GM12878 (cell line): ENCODE measurements around the gene UGT3A2. TPM values are rescaled to one million over a fixed set of nuclear protein-coding genes. Genes with fewer than 3 reads are reported as not detected.

Source experiments
- ATAC-seq: fragments of 200-7000 bp; cut with Tn5 transposase; 3 replicates; pipeline ENCODE4 v1.9.1; 2020; ENCODE audit warnings: mild to moderate bottlenecking, moderate library complexity
- BruUV-seq: library from RNA; stranded (reverse); fragments of 400-500 nt; replicated peaks from 2 replicates; lab custom pipeline; 2021; lab: Mats Ljungman, UMichigan
- CTCF ChIA-PET: fragments of 300-600 bp; sonication (Branson Sonifier 250); formaldehyde crosslinking; extraction: SDS; loops from one replicate; lab custom pipeline; 2021; ENCODE audit warnings: inconsistent platforms; lab: Yijun Ruan, JAX
- POLR2A ChIA-PET: fragments of 350-600 bp; formaldehyde crosslinking; extraction: SDS; loops from one replicate; lab custom pipeline; 2021; ENCODE audit warnings: inconsistent platforms; lab: Charles Lee
- RAD21 ChIA-PET: fragments of 300-600 bp; sonication (Branson Sonifier 250); formaldehyde crosslinking; loops from one replicate; lab custom pipeline; 2023; ENCODE audit warnings: antibody characterized with exemption; ENCODE audit not compliant: unreplicated experiment; lab: Charles Lee
- SMC1A ChIA-PET: fragments of 300-600 bp; sonication (Branson Sonifier 250); formaldehyde crosslinking; loops from one replicate; lab custom pipeline; 2023; ENCODE audit not compliant: unreplicated experiment, uncharacterized antibody; lab: Charles Lee
- DNase-seq: peaks from one replicate; pipeline ENCODE4 v3.0.0-alpha.2; 2011; ENCODE audit warnings: low read depth, low spot score
- FAIRE-seq: peaks from 3 replicates; lab custom pipeline; 2011; peaks lifted over from hg19 to GRCh38; lab: Jason Lieb, UNC
- H2AFZ ChIP-seq: 2 replicates; pipeline ENCODE4 v1.6.0; 2011; ENCODE audit warnings: low read depth, low read length, control low read depth; ENCODE audit not compliant: control insufficient read depth
- H3K27ac ChIP-seq: 2 replicates; pipeline ENCODE4 v1.5.1; 2011; ENCODE audit warnings: control low read depth; ENCODE audit not compliant: control insufficient read depth, insufficient read depth
- H3K27me3 ChIP-seq, 2 experiments: replicated peaks in 1 of 2; 2 replicates each; pipeline versions ENCODE4 v1.6.0 to v1.6.1; 2011; ENCODE audit warnings: low read length in 1 of 2; ENCODE audit not compliant: control insufficient read depth in 2 of 2, insufficient read depth in 2 of 2
- H3K36me3 ChIP-seq, 2 experiments: 2 replicates each; pipeline ENCODE4 v1.5.1; 2011; ENCODE audit warnings: low read length in 1 of 2; ENCODE audit not compliant: control insufficient read depth in 2 of 2, insufficient read depth in 2 of 2
- H3K4me1 ChIP-seq: 2 replicates; pipeline ENCODE4 v1.6.1; 2011; ENCODE audit warnings: mild to moderate bottlenecking, low read length, moderate library complexity, mixed read lengths; ENCODE audit not compliant: control insufficient read depth, insufficient read depth
- H3K4me2 ChIP-seq: 2 replicates; pipeline ENCODE4 v1.6.0; 2011; ENCODE audit warnings: control low read depth; ENCODE audit not compliant: control insufficient read depth, insufficient read depth
- H3K4me3 ChIP-seq: fragments of 200-600 bp; sonication (generic); 2 replicates; pipeline ENCODE4 v1.5.1; 2016
- H3K79me2 ChIP-seq: 2 replicates; pipeline ENCODE4 v1.6.0; 2011; ENCODE audit warnings: low read length; ENCODE audit not compliant: control insufficient read depth, insufficient read depth
- H3K9ac ChIP-seq: 2 replicates; pipeline ENCODE4 v1.8.0; 2011; ENCODE audit warnings: low read length, control low read depth, mixed read lengths; ENCODE audit not compliant: control insufficient read depth, insufficient read depth
- H3K9me3 ChIP-seq: replicated peaks from 3 replicates; pipeline ENCODE4 v1.5.1; 2011; ENCODE audit warnings: mild to moderate bottlenecking, low read length; ENCODE audit not compliant: control insufficient read depth, insufficient read depth
- H4K20me1 ChIP-seq: 2 replicates; pipeline ENCODE4 v1.6.0; 2011; ENCODE audit not compliant: control insufficient read depth, insufficient read depth
- RAD21 ChIP-seq: IDR thresholded peaks from 2 replicates; pipeline ENCODE4 v1.6.1; 2011; ENCODE audit warnings: mild to moderate bottlenecking, low read depth, low read length, moderate library complexity; ENCODE audit not compliant: insufficient read depth
- RB1 ChIP-seq: fragments of 450-650 bp; formaldehyde crosslinking; IDR thresholded peaks from 2 replicates; pipeline ENCODE4 v1.6.1; 2017; ENCODE audit warnings: mild to moderate bottlenecking, borderline replicate concordance
- SMC3 ChIP-seq: IDR thresholded peaks from 2 replicates; pipeline ENCODE4 v1.6.1; 2011; ENCODE audit warnings: low read length, improper control_type of control experiment, borderline replicate concordance
- SREBF2 ChIP-seq: IDR thresholded peaks from 2 replicates; pipeline ENCODE4 v1.6.1; 2012; ENCODE audit warnings: mild to moderate bottlenecking, low read length
- WGBS: methylation state at CpG from one replicate; pipeline ENCODE4 v1.1.6; 2016; ENCODE audit warnings: low lambda C conversion rate; ENCODE audit not compliant: insufficient replicate concordance, insufficient coverage; ENCODE audit errors: missing lambda C conversion rate; 5-methylcytosine and 5-hydroxymethylcytosine counted together
- in situ Hi-C: fragments of 300-500 bp; cut with MboI; formaldehyde crosslinking; loops from 9 replicates; pipeline ENCODE4 v1.14.3; 2018; ENCODE audit warnings: mixed read lengths
- intact Hi-C: fragments of 100-400 bp; cut with micrococcal nuclease; formaldehyde crosslinking; loops from one replicate; pipeline ENCODE4 v1.14.2; 2022; ENCODE audit not compliant: unreplicated experiment
- polyA plus RNA-seq, 11 experiments: library from polyadenylated mRNA; depleted of rRNA in 4 of 11; unstranded in 6 of 11; stranded (reverse) in 5 of 11; fragments of >200 nt; fragmentation: Nextera tagmentation in 4 of 11; fragmentation: Illumina TruSeq in 1 of 11; extraction: Ambion mirVana in 4 of 11; extraction: Trizol in 1 of 11; gene quantifications; 1 replicate in 1 of 11; 2 replicates in 10 of 11; pipeline versions ENCODE4 v1.2.1 to v1.2.3, GENCODE V29; 2011 to 2016; ENCODE audit warnings: inconsistent platforms in 2 of 11, missing spikeins in 2 of 11, low read depth in 1 of 11
- total RNA-seq, 4 experiments: library from RNA; depleted of rRNA in 3 of 4; stranded (reverse); fragments of >200 nt in 3 of 4; fragmentation: Illumina TruSeq in 1 of 4; extraction: Trizol in 1 of 4; gene quantifications; 2 replicates each; pipeline versions ENCODE4 v1.2.1 to v1.2.3, GENCODE V29; 2013 to 2021
- TF ChIP-seq, protein P1 (sequence below), 3 experiments: IDR thresholded peaks in 2 of 3; conservative IDR thresholded peaks in 1 of 3; 2 replicates each; pipeline ENCODE4 v1.5.1; 2011; ENCODE audit warnings: low read depth in 3 of 3, low read length in 3 of 3, mild to moderate bottlenecking in 3 of 3, control low read depth in 2 of 3, moderate library complexity in 2 of 3, inconsistent platforms in 1 of 3, mixed read lengths in 1 of 3; ENCODE audit not compliant: control insufficient read depth in 2 of 3, insufficient read depth in 1 of 3; ENCODE audit errors: extremely low read depth in 1 of 3
- TF ChIP-seq, protein P2 (sequence below): IDR thresholded peaks from 2 replicates; pipeline ENCODE4 v1.6.1; 2012; ENCODE audit warnings: low read depth, low read length, improper control_type of control experiment
- TF ChIP-seq, protein P3 (sequence below): IDR thresholded peaks from 2 replicates; pipeline ENCODE4 v1.6.1; 2011; ENCODE audit warnings: low read depth, mild to moderate bottlenecking, low read length, moderate library complexity, borderline replicate concordance; ENCODE audit errors: extremely low read depth

The UGT3A2 gene
- total and polyA plus RNA-seq, 10 of the 15 experiments (the other 5 are each of a cell fraction or from before 2014, with no cell fraction given) = 0.02 to 0.50 (median 0.09) TPM; not detected in 7

DNA sequence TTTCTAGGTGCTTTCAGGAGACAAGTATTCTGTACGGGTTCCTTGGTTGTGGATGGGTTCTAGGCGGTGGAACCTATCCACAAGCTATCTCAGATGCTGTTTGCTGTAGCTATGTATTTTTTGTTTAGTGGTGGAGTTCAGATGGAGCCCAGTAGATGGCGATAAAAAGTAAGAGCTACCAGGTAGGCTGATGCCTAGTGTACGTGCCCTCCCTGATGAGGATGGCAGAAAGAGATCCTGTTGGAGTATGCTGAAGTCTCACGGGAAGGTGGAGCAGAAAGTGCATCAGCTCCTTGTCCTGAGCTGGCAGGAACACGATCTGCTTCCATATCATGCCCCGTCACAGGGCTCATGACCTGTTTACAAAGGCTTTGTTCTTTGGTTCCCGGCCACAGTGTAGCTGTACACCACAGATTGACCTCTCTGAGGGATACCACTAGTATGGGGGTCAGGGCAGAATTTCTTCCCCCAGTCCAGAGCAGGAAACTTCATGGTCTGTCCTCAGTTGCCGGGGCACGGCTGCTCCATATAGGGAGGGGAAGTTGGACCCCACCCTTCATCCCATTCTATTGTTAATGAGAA lies 12.6 kb upstream of the UGT3A2 start:
- ATAC-seq = peak; percentile 99
- Histone ChIP-seq H3K27ac (no peak overlapping the region), H3K27me3 (no peaks in the 10 kb centered on the region), H3K4me3 (no peak overlapping the region), H3K9me3 (no peaks in the 10 kb centered on the region), H3K36me3 (no peaks in the 10 kb centered on the region), H3K9ac (no peak overlapping the region), H3K79me2 (no peaks in the 10 kb centered on the region), H4K20me1 (no peaks in the 10 kb centered on the region), H3K4me1 (no peaks in the 10 kb centered on the region), H2AFZ (peak overlapping the region; percentile 59), H3K4me2 (no peak overlapping the region)
- ChIA-PET RAD21 (interaction anchor here (0.6 to 2.4 kb wide), 21 partner anchors 10 to 613 kb away, joined by 3 to 18 read pairs (median 4); partner anchors contain the start of genes LMBRD2, NADK2 and SKP2), POLR2A (interaction anchor here (0.5 to 1.1 kb wide), 3 partner anchors 11 to 77 kb away, joined by 3 read pairs; no protein-coding TSS in a partner anchor), CTCF (interaction anchor here (0.6 to 7.2 kb wide), 68 partner anchors 9 to 620 kb away, joined by 3 to 83 read pairs (median 4); partner anchors contain the start of genes LMBRD2, NADK2, RANBP3L and SKP2), SMC1A (interaction anchor here (0.6 to 2.6 kb wide), 28 partner anchors 10 to 555 kb away, joined by 3 to 24 read pairs (median 4); partner anchors contain the start of genes LMBRD2 and NADK2)
- DNase-seq = peak; percentile 11
- 35% methylated on average over 10 of the region's 10 CpGs for WGBS
- TF ChIP-seq, protein P1, sequence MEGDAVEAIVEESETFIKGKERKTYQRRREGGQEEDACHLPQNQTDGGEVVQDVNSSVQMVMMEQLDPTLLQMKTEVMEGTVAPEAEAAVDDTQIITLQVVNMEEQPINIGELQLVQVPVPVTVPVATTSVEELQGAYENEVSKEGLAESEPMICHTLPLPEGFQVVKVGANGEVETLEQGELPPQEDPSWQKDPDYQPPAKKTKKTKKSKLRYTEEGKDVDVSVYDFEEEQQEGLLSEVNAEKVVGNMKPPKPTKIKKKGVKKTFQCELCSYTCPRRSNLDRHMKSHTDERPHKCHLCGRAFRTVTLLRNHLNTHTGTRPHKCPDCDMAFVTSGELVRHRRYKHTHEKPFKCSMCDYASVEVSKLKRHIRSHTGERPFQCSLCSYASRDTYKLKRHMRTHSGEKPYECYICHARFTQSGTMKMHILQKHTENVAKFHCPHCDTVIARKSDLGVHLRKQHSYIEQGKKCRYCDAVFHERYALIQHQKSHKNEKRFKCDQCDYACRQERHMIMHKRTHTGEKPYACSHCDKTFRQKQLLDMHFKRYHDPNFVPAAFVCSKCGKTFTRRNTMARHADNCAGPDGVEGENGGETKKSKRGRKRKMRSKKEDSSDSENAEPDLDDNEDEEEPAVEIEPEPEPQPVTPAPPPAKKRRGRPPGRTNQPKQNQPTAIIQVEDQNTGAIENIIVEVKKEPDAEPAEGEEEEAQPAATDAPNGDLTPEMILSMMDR (IDR thresholded peaks at IDR 0.05 in 2 of 3, conservative IDR thresholded peaks at IDR 0.05 in 1 of 3; ENCODE audit: control insufficient read depth in 2 of 3, extremely low read depth in 1 of 3, insufficient read depth in 1 of 3, low read depth in 3 of 3, low read length in 3 of 3) = peak; percentile 63 to 80 (median 70)
- TF ChIP-seq, protein P2, sequence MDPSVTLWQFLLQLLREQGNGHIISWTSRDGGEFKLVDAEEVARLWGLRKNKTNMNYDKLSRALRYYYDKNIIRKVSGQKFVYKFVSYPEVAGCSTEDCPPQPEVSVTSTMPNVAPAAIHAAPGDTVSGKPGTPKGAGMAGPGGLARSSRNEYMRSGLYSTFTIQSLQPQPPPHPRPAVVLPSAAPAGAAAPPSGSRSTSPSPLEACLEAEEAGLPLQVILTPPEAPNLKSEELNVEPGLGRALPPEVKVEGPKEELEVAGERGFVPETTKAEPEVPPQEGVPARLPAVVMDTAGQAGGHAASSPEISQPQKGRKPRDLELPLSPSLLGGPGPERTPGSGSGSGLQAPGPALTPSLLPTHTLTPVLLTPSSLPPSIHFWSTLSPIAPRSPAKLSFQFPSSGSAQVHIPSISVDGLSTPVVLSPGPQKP = no peak
- TF ChIP-seq RB1 (no peak), SMC3 (peak; percentile 41; the same call in 1 of the 2 replicates), SREBF2 (no peak), RAD21 (peak; percentile 64)
- TF ChIP-seq, protein P3, sequence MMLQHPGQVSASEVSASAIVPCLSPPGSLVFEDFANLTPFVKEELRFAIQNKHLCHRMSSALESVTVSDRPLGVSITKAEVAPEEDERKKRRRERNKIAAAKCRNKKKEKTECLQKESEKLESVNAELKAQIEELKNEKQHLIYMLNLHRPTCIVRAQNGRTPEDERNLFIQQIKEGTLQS = no peak
- intact Hi-C loops (loop anchor here (1.0 to 5.0 kb wide), 4 partner anchors 100 to 428 kb away; no protein-coding TSS in a partner anchor), in situ Hi-C loops (loop anchor here (10.0 kb wide), 2 partner anchors 226 to 426 kb away; partner anchors contain the start of gene RANBP3L)
- no TSS peak for BruUV-seq
- peak; percentile 83 for FAIRE-seq
